Neural cell (in vitro differentiated cells): ENCODE measurements around the gene CXorf65.

Experiments
- CTCF ChIP-seq: fragments of 450-650 bp; IDR thresholded peaks from 2 replicates; pipeline ENCODE4 v1.5.1; 2014; ENCODE audit warnings: antibody characterized with exemption, mild to moderate bottlenecking, moderate library complexity; ENCODE audit not compliant: poor library complexity, severe bottlenecking
- EP300 ChIP-seq: fragments of 450-650 bp; conservative IDR thresholded peaks from 2 replicates; pipeline ENCODE4 v1.6.1; 2014; ENCODE audit warnings: antibody characterized with exemption, mild to moderate bottlenecking, moderate library complexity; ENCODE audit not compliant: poor library complexity, severe bottlenecking
- EZH2 ChIP-seq: fragments of 200-600, 300-800 bp; shearing (Covaris generic), sonication (generic); IDR thresholded peaks from 2 replicates; pipeline ENCODE4 v1.6.1; 2014; ENCODE audit warnings: antibody characterized with exemption, low read length, borderline replicate concordance, mild to moderate bottlenecking; ENCODE audit not compliant: insufficient read depth, poor library complexity, severe bottlenecking
- MXI1 ChIP-seq: fragments of 450-650 bp; conservative IDR thresholded peaks from 2 replicates; pipeline ENCODE4 v1.6.1; 2014; ENCODE audit warnings: antibody characterized with exemption, mild to moderate bottlenecking; ENCODE audit not compliant: poor library complexity, severe bottlenecking
- POLR2AphosphoS5 ChIP-seq: IDR thresholded peaks from 2 replicates; pipeline ENCODE4 v1.6.1; 2012
- RAD21 ChIP-seq: fragments of 450-650 bp; conservative IDR thresholded peaks from 2 replicates; pipeline ENCODE4 v1.6.1; 2014; ENCODE audit warnings: antibody characterized with exemption, mild to moderate bottlenecking, moderate library complexity
- SMC3 ChIP-seq: fragments of 450-650 bp; conservative IDR thresholded peaks from 2 replicates; pipeline ENCODE4 v1.6.1; 2014; ENCODE audit warnings: antibody characterized with exemption, mild to moderate bottlenecking, moderate library complexity; ENCODE audit not compliant: poor library complexity
- TAF1 ChIP-seq: IDR thresholded peaks from 2 replicates; pipeline ENCODE4 v1.6.1; 2012; ENCODE audit warnings: low read depth
- TF ChIP-seq, protein P1 (sequence below): IDR thresholded peaks from 2 replicates; pipeline ENCODE4 v1.6.1; 2012; ENCODE audit warnings: borderline replicate concordance

DNA sequence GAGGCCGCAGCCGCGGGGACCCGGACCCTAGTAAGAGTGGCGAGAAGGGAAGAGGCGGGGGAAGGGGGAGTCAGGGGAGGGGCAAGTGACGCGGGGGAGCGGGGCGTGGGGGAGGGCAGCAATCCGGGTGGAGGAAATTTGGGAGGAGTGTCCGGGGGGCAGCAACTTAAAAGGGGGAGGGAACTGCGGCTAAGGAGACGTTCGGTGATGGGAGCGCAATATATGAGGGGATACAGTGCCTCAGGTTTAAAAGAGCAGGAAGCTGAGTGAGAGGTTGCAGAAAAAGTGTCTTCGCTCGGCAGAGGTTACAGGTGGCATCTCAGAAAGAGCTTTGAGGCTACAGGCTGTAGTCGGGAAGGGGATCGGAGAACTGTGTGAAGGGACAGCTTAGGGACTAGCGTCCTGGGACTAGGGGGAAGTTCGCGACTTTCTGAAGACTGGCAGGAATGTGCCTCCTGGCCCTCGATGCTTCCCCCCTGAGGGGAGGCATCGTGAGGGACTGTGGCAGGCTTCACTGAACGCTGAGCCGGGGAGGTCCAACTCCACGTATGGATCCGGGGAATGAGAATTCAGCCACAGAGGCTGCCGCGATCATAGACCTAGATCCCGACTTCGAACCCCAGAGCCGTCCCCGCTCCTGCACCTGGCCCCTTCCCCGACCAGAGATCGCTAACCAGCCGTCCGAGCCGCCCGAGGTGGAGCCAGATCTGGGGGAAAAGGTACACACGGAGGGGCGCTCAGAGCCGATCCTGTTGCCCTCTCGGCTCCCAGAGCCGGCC is 10.4 kb downstream of the CXorf65 start:
- no peak for TF ChIP-seq POLR2AphosphoS5
- no peak for TF ChIP-seq EP300
- no peak for TF ChIP-seq CTCF
- TF ChIP-seq EZH2: no peak
- TF ChIP-seq SMC3: no peak
- TF ChIP-seq MXI1: no peak
- TF ChIP-seq RAD21: no peak
- TF ChIP-seq TAF1: no peak
- TF ChIP-seq, protein P1, sequence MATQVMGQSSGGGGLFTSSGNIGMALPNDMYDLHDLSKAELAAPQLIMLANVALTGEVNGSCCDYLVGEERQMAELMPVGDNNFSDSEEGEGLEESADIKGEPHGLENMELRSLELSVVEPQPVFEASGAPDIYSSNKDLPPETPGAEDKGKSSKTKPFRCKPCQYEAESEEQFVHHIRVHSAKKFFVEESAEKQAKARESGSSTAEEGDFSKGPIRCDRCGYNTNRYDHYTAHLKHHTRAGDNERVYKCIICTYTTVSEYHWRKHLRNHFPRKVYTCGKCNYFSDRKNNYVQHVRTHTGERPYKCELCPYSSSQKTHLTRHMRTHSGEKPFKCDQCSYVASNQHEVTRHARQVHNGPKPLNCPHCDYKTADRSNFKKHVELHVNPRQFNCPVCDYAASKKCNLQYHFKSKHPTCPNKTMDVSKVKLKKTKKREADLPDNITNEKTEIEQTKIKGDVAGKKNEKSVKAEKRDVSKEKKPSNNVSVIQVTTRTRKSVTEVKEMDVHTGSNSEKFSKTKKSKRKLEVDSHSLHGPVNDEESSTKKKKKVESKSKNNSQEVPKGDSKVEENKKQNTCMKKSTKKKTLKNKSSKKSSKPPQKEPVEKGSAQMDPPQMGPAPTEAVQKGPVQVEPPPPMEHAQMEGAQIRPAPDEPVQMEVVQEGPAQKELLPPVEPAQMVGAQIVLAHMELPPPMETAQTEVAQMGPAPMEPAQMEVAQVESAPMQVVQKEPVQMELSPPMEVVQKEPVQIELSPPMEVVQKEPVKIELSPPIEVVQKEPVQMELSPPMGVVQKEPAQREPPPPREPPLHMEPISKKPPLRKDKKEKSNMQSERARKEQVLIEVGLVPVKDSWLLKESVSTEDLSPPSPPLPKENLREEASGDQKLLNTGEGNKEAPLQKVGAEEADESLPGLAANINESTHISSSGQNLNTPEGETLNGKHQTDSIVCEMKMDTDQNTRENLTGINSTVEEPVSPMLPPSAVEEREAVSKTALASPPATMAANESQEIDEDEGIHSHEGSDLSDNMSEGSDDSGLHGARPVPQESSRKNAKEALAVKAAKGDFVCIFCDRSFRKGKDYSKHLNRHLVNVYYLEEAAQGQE: no peak
